ENCODE results near the gene TSPAN32. TPM values are rescaled to one million over a fixed set of nuclear protein-coding genes. Genes with fewer than 3 reads are reported as not detected.

Gene TSPAN32
- total RNA-seq, 5 donors from 2014 or later (not counting 1 experiment from before 2014, with no cell fraction given), result 66.9 to 185 (median 92.3) TPM

GRCh38 chr11:2317354-2318050 lies 15.7 kb downstream of the TSPAN32 start:
- H3K27me3 Mint-ChIP-seq, result peaks cover 0 to 3% of the 10 kb centered on the region in 2 donors
- H3K27me3 ChIP-seq (replicated peaks in 1 of 2; ENCODE audit: control insufficient read depth in 2 of 2, extremely low read depth in 1 of 2, insufficient read depth in 2 of 2, low read length in 1 of 2), result no peaks in the 10 kb centered on the region
- no peaks in the 10 kb centered on the region for H3K9me3 ChIP-seq
- ChIA-PET POLR2A (no interaction called here), CTCF (no interaction called here)
- no peak overlapping the region for H3K27ac ChIP-seq (ENCODE audit: low read length)
- H3K4me1 ChIP-seq (ENCODE audit: control insufficient read depth in 1 of 2, extremely low read depth in 1 of 2, insufficient read depth in 2 of 2, low read length in 2 of 2), result peaks cover 0 to 45% of the 10 kb centered on the region in 2 experiments
- peaks cover 7 to 9% (median 8%) of the 10 kb centered on the region in 3 donors for H3K4me1 Mint-ChIP-seq
- no peak overlapping the region for H3K4me3 Mint-ChIP-seq
- H3K9me3 Mint-ChIP-seq, result peaks cover 0 to 5% (median 0%) of the 10 kb centered on the region in 3 donors
- no peaks in the 10 kb centered on the region for H3K36me3 ChIP-seq (ENCODE audit: control insufficient read depth in 2 of 2, extremely low read depth in 1 of 2, insufficient read depth in 1 of 2, low read length in 1 of 2)
- H3K27ac Mint-ChIP-seq, result no peak overlapping the region
- no peak for DNase-seq
- H3K4me3 ChIP-seq (ENCODE audit: control insufficient read depth in 1 of 2, extremely low read depth in 1 of 2, low read length in 1 of 2), result no peak overlapping the region
- ATAC-seq (replicated peaks in 1 of 4), result no peak
- 93% methylated on average over 16 of the region's 17 CpGs for WGBS (ENCODE audit: insufficient coverage)
- H3K36me3 Mint-ChIP-seq, result peaks cover 4% of the 10 kb centered on the region

GRCh38 chr11:2318123-2318522 lies 16.3 kb downstream of the TSPAN32 start:
- no peak overlapping the region for H3K4me3 Mint-ChIP-seq
- H3K36me3 ChIP-seq (ENCODE audit: control insufficient read depth in 2 of 2, extremely low read depth in 1 of 2, insufficient read depth in 1 of 2, low read length in 1 of 2), result no peaks in the 10 kb centered on the region
- peaks cover 3 to 4% of the 10 kb centered on the region in 2 donors for H3K27me3 Mint-ChIP-seq
- H3K27ac Mint-ChIP-seq, result peak overlapping the region in 1 of 2 donors; percentile 28
- no peak for ATAC-seq (replicated peaks in 1 of 4)
- peaks cover 0 to 11% (median 2%) of the 10 kb centered on the region in 3 donors for H3K9me3 Mint-ChIP-seq
- WGBS (ENCODE audit: insufficient coverage), result no CpG with 5 or more reads among the region's 4 CpGs
- peaks cover 4% of the 10 kb centered on the region for H3K36me3 Mint-ChIP-seq
- H3K4me1 ChIP-seq (ENCODE audit: control insufficient read depth in 1 of 2, extremely low read depth in 1 of 2, insufficient read depth in 2 of 2, low read length in 2 of 2), result peaks cover 0 to 39% of the 10 kb centered on the region in 2 experiments
- H3K9me3 ChIP-seq, result no peaks in the 10 kb centered on the region
- ChIA-PET CTCF (no interaction called here), POLR2A (no interaction called here)
- peaks cover 4 to 8% (median 6%) of the 10 kb centered on the region in 3 donors for H3K4me1 Mint-ChIP-seq
- no peak overlapping the region for H3K27ac ChIP-seq (ENCODE audit: low read length)
- DNase-seq, result no peak
- H3K27me3 ChIP-seq (replicated peaks in 1 of 2; ENCODE audit: control insufficient read depth in 2 of 2, extremely low read depth in 1 of 2, insufficient read depth in 2 of 2, low read length in 1 of 2), result no peaks in the 10 kb centered on the region
- H3K4me3 ChIP-seq (ENCODE audit: control insufficient read depth in 1 of 2, extremely low read depth in 1 of 2, low read length in 1 of 2), result no peak overlapping the region

- DNase-seq (no peak), ATAC-seq (replicated peaks in 1 of 4) (no peak)
- peaks cover 4 to 8% (median 6%) of the 10 kb centered on the region in 3 donors for H3K4me1 Mint-ChIP-seq
- H3K4me1 ChIP-seq (ENCODE audit: control insufficient read depth in 1 of 2, extremely low read depth in 1 of 2, insufficient read depth in 2 of 2, low read length in 2 of 2), result peaks cover 0 to 33% of the 10 kb centered on the region in 2 experiments
- peaks cover 4% of the 10 kb centered on the region for H3K36me3 Mint-ChIP-seq
- no peak overlapping the region for H3K4me3 Mint-ChIP-seq
- H3K36me3 ChIP-seq (ENCODE audit: control insufficient read depth in 2 of 2, extremely low read depth in 1 of 2, insufficient read depth in 1 of 2, low read length in 1 of 2), result no peaks in the 10 kb centered on the region
- H3K9me3 Mint-ChIP-seq, result peaks cover 2 to 16% (median 4%) of the 10 kb centered on the region in 3 donors
- no peak overlapping the region for H3K27ac ChIP-seq (ENCODE audit: low read length)
- ChIA-PET CTCF (no interaction called here), POLR2A (no interaction called here)
- no peak overlapping the region for H3K27ac Mint-ChIP-seq
- H3K27me3 ChIP-seq (replicated peaks in 1 of 2; ENCODE audit: control insufficient read depth in 2 of 2, extremely low read depth in 1 of 2, insufficient read depth in 2 of 2, low read length in 1 of 2), result no peaks in the 10 kb centered on the region
- no peaks in the 10 kb centered on the region for H3K9me3 ChIP-seq
- WGBS (ENCODE audit: insufficient coverage), result 82% methylated on average over 4 of the region's 7 CpGs
- H3K4me3 ChIP-seq (ENCODE audit: control insufficient read depth in 1 of 2, extremely low read depth in 1 of 2, low read length in 1 of 2), result no peak overlapping the region
- peaks cover 3 to 7% of the 10 kb centered on the region in 2 donors for H3K27me3 Mint-ChIP-seq
These were observed 16.9 kb downstream of the TSPAN32 start for GRCh38 chr11:2318707-2319106.

GRCh38 chr11:2319791-2320472 lies 18.1 kb downstream of the TSPAN32 start:
- Histone ChIP-seq H3K4me3 (ENCODE audit: control insufficient read depth in 1 of 2, extremely low read depth in 1 of 2, low read length in 1 of 2) (no peak overlapping the region), H3K27ac (ENCODE audit: low read length) (no peak overlapping the region), H3K9me3 (no peaks in the 10 kb centered on the region), H3K4me1 (ENCODE audit: control insufficient read depth in 1 of 2, extremely low read depth in 1 of 2, insufficient read depth in 2 of 2, low read length in 2 of 2) (peaks cover 0 to 22% of the 10 kb centered on the region in 2 experiments), H3K27me3 (replicated peaks in 1 of 2; ENCODE audit: control insufficient read depth in 2 of 2, extremely low read depth in 1 of 2, insufficient read depth in 2 of 2, low read length in 1 of 2) (no peaks in the 10 kb centered on the region), H3K36me3 (ENCODE audit: control insufficient read depth in 2 of 2, extremely low read depth in 1 of 2, insufficient read depth in 1 of 2, low read length in 1 of 2) (no peaks in the 10 kb centered on the region)
- 94% methylated on average over 5 of the region's 10 CpGs for WGBS (ENCODE audit: insufficient coverage)
- Mint-ChIP-seq H3K4me3 (no peak overlapping the region), H3K27ac (no peak overlapping the region), H3K9me3 (peaks cover 2 to 16% (median 4%) of the 10 kb centered on the region in 3 donors), H3K36me3 (peaks cover 4% of the 10 kb centered on the region), H3K4me1 (peaks cover 4 to 8% (median 6%) of the 10 kb centered on the region in 3 donors), H3K27me3 (peaks cover 4 to 7% of the 10 kb centered on the region in 2 donors)
- DNase-seq (no peak), ATAC-seq (replicated peaks in 1 of 4) (no peak)
- ChIA-PET CTCF (interaction anchor here in 1 of 2 donors (0.6 kb wide), 1 partner anchor 38 kb away, joined by 4 read pairs; no protein-coding TSS in a partner anchor), POLR2A (no interaction called here)

- DNase-seq, result no peak
- ATAC-seq (replicated peaks in 1 of 4), result no peak
- Histone ChIP-seq H3K4me3 (ENCODE audit: control insufficient read depth in 1 of 2, extremely low read depth in 1 of 2, low read length in 1 of 2) (no peak overlapping the region), H3K4me1 (ENCODE audit: control insufficient read depth in 1 of 2, extremely low read depth in 1 of 2, insufficient read depth in 2 of 2, low read length in 2 of 2) (peaks cover 0 to 15% of the 10 kb centered on the region in 2 experiments), H3K27me3 (replicated peaks in 1 of 2; ENCODE audit: control insufficient read depth in 2 of 2, extremely low read depth in 1 of 2, insufficient read depth in 2 of 2, low read length in 1 of 2) (no peaks in the 10 kb centered on the region), H3K27ac (ENCODE audit: low read length) (no peak overlapping the region), H3K9me3 (no peaks in the 10 kb centered on the region), H3K36me3 (ENCODE audit: control insufficient read depth in 2 of 2, extremely low read depth in 1 of 2, insufficient read depth in 1 of 2, low read length in 1 of 2) (no peaks in the 10 kb centered on the region)
- H3K27ac Mint-ChIP-seq, result no peak overlapping the region
- 83% methylated on average over 18 of the region's 23 CpGs for WGBS (ENCODE audit: insufficient coverage)
- no peak overlapping the region for H3K4me3 Mint-ChIP-seq
- peaks cover 4 to 7% of the 10 kb centered on the region in 2 donors for H3K27me3 Mint-ChIP-seq
- H3K4me1 Mint-ChIP-seq, result peaks cover 4 to 8% (median 6%) of the 10 kb centered on the region in 3 donors
- CTCF ChIA-PET, result interaction anchor here in 1 of 2 donors (0.6 kb wide), 1 partner anchor 39 kb away, joined by 4 read pairs; no protein-coding TSS in a partner anchor
- POLR2A ChIA-PET, result no interaction called here
- peaks cover 2 to 16% (median 4%) of the 10 kb centered on the region in 3 donors for H3K9me3 Mint-ChIP-seq
- H3K36me3 Mint-ChIP-seq, result peaks cover 4% of the 10 kb centered on the region
These were observed 18.9 kb downstream of the TSPAN32 start for GRCh38 chr11:2320568-2321310.

GRCh38 chr11:2321311-2321683 lies 19.5 kb downstream of the TSPAN32 start:
- Histone ChIP-seq H3K36me3 (ENCODE audit: control insufficient read depth in 2 of 2, extremely low read depth in 1 of 2, insufficient read depth in 1 of 2, low read length in 1 of 2) (no peaks in the 10 kb centered on the region), H3K9me3 (no peaks in the 10 kb centered on the region), H3K27me3 (replicated peaks in 1 of 2; ENCODE audit: control insufficient read depth in 2 of 2, extremely low read depth in 1 of 2, insufficient read depth in 2 of 2, low read length in 1 of 2) (peaks cover 0 to 3% of the 10 kb centered on the region in 2 experiments), H3K4me3 (ENCODE audit: control insufficient read depth in 1 of 2, extremely low read depth in 1 of 2, low read length in 1 of 2) (no peak overlapping the region), H3K4me1 (ENCODE audit: control insufficient read depth in 1 of 2, extremely low read depth in 1 of 2, insufficient read depth in 2 of 2, low read length in 2 of 2) (peaks cover 0 to 9% of the 10 kb centered on the region in 2 experiments), H3K27ac (ENCODE audit: low read length) (no peak overlapping the region)
- Mint-ChIP-seq H3K27ac (no peak overlapping the region), H3K4me1 (peaks cover 4 to 8% (median 6%) of the 10 kb centered on the region in 3 donors), H3K27me3 (peaks cover 7% of the 10 kb centered on the region in 2 donors), H3K36me3 (peaks cover 4% of the 10 kb centered on the region), H3K9me3 (peaks cover 2 to 16% (median 4%) of the 10 kb centered on the region in 3 donors), H3K4me3 (no peak overlapping the region)
- WGBS (ENCODE audit: insufficient coverage), result 82% methylated on average over 1 of the region's 6 CpGs
- ChIA-PET CTCF (no interaction called here), POLR2A (no interaction called here)
- ATAC-seq (replicated peaks in 1 of 4) (no peak), DNase-seq (no peak)
